ENCODE measurements around the gene NQO1.

NQO1 gene

DNA sequence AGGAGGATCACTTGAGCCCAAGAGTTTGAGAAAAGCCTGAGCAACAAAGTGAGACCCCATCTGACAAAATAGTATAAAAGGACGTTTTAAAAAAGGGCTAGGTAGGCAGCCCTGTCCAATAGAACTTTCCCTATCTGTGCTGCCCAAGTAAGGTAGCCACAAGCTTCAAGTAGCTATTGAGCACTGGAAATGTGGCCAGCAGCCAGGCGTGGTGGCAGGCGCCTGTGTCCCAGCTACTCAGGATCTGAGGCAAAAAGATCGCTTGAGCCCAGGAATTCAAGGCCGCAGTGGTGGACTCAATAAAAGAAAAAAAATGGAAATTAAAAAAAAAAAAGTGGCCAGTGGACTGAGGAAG lies 1.5 kb upstream of the NQO1 start:
- no peak for TF ChIP-seq CTCF (IDR thresholded peaks at IDR 0.05; ENCODE audit: insufficient read depth, low read length, missing control alignments)
- no peak overlapping the region for H3K4me3 ChIP-seq (ENCODE audit: low read depth, low read length)
- POLR2A ChIA-PET: interaction anchor here (1.1 to 3.4 kb wide), 2 partner anchors 13 to 26 kb away, joined by 3 to 11 read pairs; partner anchors contain the start of gene NOB1
- DNase-seq (ENCODE audit: low read depth, low spot score): no peak
- CTCF ChIA-PET: interaction anchor here (1.4 to 9.6 kb wide), 3 partner anchors 19 to 332 kb away, joined by 6 to 69 read pairs (median 6); partner anchors contain the start of gene NOB1

- peak overlapping the region; percentile 68 for H3K4me3 ChIP-seq (ENCODE audit: low read depth, low read length)
- no peak for TF ChIP-seq CTCF (IDR thresholded peaks at IDR 0.05; ENCODE audit: insufficient read depth, low read length, missing control alignments)
- POLR2A ChIA-PET: interaction anchor here (0.6 to 3.4 kb wide), 6 partner anchors 8 to 330 kb away, joined by 3 to 11 read pairs (median 4); partner anchors contain the start of gene NOB1
- CTCF ChIA-PET: interaction anchor here (0.7 to 9.6 kb wide), 10 partner anchors 8 to 330 kb away, joined by 3 to 69 read pairs (median 4); partner anchors contain the start of gene NOB1
- DNase-seq (ENCODE audit: low read depth, low spot score): no peak
Measured at GRCh38 chr16:69725480-69726312, 664 bp downstream of the NQO1 start.

DNA sequence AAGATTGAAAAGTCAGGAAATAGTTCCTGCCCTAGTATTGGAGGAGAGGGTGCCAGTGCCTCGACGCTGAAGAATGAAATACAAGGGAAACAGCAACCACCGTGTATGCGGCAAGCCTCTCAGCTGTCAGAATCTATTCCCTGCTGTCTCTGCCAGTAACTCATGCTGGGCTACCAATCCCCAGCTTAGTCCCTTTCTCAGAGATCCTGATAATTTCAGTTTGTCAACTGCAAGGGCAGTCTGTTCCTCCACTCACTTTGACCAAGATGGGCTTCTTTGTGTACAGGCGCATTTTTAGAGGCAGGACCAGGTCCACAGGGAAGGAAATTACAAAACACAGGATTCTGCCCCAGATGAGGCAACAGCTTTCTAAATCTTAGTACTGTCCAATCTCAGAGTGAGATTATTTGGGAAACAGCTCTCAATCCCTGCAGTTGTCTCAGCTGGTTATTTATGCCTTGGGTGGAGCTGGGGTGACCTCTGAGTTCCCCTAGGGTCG lies 1.3 kb downstream of the NQO1 start:
- peak overlapping the region; percentile 68 for H3K4me3 ChIP-seq (ENCODE audit: low read depth, low read length)
- ChIA-PET POLR2A (no interaction called here), CTCF (interaction anchor here (1.1 to 9.6 kb wide), 6 partner anchors 12 to 329 kb away, joined by 3 to 69 read pairs (median 5); partner anchors contain the start of gene NOB1)
- no peak for DNase-seq (ENCODE audit: low read depth, low spot score)
- no peak for TF ChIP-seq CTCF (IDR thresholded peaks at IDR 0.05; ENCODE audit: insufficient read depth, low read length, missing control alignments)

GRCh38 chr16:69724414-69724873 lies 1.9 kb downstream of the NQO1 start:
- TF ChIP-seq CTCF (IDR thresholded peaks at IDR 0.05; ENCODE audit: insufficient read depth, low read length, missing control alignments): no peak
- DNase-seq (ENCODE audit: low read depth, low spot score): no peak
- H3K4me3 ChIP-seq (ENCODE audit: low read depth, low read length): peak overlapping the region; percentile 18
- CTCF ChIA-PET: interaction anchor here (1.1 to 9.6 kb wide), 5 partner anchors 11 to 206 kb away, joined by 3 to 69 read pairs (median 6); partner anchors contain the start of gene NOB1
- POLR2A ChIA-PET: interaction anchor here (0.6 kb wide), 1 partner anchor 13 kb away, joined by 4 read pairs; no protein-coding TSS in a partner anchor

DNA sequence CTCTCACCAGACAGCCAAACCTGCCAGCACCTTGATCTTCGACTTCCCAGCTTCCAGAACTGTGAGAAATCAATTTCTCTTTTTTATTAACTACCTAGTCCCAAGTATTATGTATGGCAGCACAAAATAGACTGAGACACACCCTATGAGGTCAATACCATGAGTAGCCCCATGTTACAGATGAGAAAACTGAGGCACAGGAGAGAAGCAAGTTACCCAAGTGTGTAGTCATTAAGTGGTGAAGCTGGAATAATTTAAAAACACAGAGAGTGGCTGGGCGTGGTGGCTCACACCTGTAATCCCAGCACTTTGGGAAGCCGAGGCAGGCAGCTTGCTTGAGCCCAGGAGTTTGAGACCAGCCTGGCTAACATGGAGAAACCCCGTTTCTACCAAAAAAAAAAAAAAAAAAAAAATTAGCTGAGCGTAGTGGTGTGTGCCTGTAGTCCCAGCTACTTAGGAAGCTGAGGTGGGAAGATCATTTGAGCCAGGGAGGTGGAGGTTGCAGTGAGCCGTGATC lies 4.9 kb downstream of the NQO1 start:
- no peak overlapping the region for H3K4me3 ChIP-seq (ENCODE audit: low read depth, low read length)
- no peak for DNase-seq (ENCODE audit: low read depth, low spot score)
- TF ChIP-seq CTCF (IDR thresholded peaks at IDR 0.05; ENCODE audit: insufficient read depth, low read length, missing control alignments): no peak
- CTCF ChIA-PET: interaction anchor here (1.6 to 9.6 kb wide), 4 partner anchors 10 to 33 kb away, joined by 3 to 69 read pairs (median 16); partner anchors contain the start of gene NOB1
- POLR2A ChIA-PET: no interaction called here

Measured in AG04449 (cell line).